NCI-H748 (cell line): Measurements from ENCODE around the gene PRKCQ.
"Not testable (repeated sequence)": the region's sequence is repeated elsewhere in the genome, so short reads cannot be mapped to it uniquely, and the experiment has no call there.

Experiments
- DNase-seq: peaks from one replicate; lab custom pipeline; 2025; ENCODE audit not compliant: unreplicated experiment; lab: John Stamatoyannopoulos, UW

Gene PRKCQ

DNA sequence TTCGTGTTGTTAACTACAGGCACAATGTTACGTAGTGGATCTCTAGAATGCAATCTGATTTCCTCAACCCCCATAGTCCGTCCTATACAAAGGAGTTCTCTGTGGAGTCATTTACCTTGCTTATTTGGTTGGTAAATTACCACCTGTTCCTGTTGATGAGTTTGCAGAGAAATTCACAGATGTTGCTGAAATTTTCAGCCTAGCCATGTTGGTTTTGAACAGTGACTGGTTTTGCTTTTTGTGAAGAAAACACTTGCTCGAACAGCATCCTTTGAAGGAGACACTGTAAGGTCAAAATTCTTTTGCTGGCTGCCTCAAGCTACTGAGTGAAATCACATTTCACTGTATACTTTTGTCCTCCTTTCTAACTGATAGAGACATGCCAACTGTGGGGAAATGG is 15.4 kb upstream of the PRKCQ start:
- no peak for DNase-seq

DNA sequence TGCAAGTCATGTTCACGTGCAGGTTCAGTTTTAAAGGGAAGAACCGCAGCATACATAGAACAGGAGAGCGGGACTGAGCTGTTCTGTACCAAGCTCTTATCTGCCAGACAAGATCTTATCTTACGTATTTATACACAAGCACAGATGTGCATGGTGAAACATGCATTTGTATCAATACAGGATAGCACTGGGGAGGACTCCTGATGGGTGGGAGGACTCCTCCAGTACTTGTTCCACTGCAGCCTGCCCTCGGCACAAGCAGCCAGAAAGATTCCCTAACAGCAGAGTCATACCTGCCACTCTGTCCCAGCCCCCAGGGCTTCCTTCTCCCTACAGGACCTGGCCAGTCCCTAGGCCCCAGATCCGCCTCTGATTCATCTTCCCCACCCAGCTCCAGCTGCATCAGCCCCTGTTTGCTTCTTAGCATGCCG is 13.2 kb upstream of the PRKCQ start:
- no peak for DNase-seq

DNA sequence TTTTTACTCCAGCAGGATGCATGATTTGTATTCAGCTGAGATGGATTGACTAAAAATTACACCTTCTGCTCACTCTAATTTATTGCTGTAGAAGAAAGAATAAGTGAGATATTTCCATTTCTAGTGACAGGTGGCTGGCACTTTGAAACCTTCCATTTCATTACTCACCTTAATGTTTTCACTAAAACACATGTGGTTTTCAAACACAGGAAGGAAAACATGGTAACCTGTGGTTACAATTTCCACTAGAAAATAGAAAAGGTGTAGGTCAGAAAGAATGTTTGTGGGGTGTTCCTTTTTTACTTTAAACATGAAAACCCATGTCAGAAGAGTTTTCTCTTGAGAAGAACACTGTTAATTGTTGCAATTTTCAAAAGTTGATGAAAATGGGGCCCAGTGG is 12.0 kb upstream of the PRKCQ start:
- DNase-seq: no peak

DNA sequence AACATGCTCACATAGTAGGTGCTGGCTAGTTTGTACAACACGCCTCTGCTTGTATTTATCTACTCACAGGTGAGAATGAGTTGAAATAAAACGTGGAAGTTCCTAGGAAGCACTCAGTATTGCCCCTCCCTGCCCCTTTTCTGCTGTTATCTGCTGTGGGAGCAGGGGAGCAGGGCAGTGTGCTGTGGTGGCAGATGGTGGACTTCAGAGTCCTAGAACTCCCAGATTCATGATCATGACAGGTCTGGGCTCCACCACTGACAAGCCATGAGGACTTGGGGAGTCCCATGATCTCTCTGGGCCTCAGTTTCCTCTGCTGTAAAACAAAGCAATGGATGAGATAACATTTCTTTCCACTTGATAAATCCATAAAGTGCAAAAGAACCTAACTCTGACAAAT is 11.6 kb upstream of the PRKCQ start:
- DNase-seq: no peak

- DNase-seq: no peak
Observed at GRCh38 chr10:6590100-6590499, 10.0 kb upstream of the PRKCQ start.

GRCh38 chr10:6589287-6590094 is 9.4 kb upstream of the PRKCQ start:
- DNase-seq: no peak

- DNase-seq: no peak
Observed at GRCh38 chr10:6588845-6589244, 8.8 kb upstream of the PRKCQ start.

DNA sequence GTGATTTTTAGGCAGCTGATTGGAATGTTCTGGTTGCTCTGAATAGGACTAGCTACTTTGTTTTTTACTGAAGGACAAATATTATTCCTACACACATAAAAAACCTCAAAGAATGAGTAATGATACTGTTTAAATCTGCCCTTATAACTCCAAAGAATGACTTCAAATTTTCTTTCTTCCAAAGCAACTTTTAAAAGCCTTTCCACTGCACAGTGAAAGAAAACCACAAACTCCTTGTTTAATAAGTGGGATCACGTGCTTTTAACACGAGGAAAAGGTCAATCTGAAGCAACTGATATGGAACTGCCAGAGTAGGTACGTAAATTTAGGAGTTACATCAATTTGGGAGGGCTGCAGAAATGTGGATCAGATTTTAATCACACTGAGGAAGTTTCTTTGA is 8.0 kb upstream of the PRKCQ start:
- DNase-seq: no peak

- DNase-seq: no peak
Observed at GRCh38 chr10:6586501-6586900, 6.4 kb upstream of the PRKCQ start.

DNA sequence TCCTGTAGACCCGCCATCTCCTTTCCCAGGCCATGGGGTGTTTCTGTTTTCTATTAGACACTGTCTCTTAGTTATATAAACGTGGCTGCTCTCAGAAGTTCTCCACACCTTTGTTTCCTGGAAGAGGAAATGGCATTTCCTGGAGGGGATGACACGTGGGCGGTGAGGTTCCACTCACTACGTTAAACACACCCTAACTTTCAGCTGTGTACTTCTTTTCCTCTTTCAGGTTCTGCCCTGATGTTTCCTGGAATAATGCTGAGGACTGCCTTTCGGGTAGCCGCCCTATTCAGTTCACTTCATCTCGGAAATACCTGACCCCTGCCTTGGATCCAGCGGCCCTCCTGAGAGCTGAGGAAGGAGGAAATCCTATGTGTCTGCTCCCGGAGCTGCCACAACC is 3.4 kb upstream of the PRKCQ start:
- DNase-seq: no peak

DNA sequence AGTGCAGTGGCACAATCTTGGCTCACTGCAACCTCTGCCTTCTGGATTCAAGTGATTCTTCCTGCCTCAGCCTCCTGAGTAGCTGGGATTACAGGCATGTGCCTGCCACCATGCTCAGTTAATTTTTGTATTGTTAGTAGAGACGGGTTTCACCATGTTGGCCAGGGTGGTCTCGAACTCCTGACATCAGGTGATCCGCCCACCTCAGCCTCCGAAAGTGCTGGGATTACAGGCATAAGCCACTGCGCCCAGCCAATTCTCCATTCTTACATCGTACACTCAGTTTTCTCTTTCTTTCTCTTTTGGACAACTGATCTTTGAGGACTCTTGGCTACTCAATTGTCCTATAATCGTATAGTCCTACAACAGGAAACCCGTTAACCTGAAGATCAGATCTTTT is 2.8 kb upstream of the PRKCQ start:
- DNase-seq: not testable (repeated sequence)

- DNase-seq: no peak
Observed at GRCh38 chr10:6582298-6582697, 2.2 kb upstream of the PRKCQ start.

- no peak for DNase-seq
Observed at GRCh38 chr10:6581778-6582228, 1.7 kb upstream of the PRKCQ start.

DNA sequence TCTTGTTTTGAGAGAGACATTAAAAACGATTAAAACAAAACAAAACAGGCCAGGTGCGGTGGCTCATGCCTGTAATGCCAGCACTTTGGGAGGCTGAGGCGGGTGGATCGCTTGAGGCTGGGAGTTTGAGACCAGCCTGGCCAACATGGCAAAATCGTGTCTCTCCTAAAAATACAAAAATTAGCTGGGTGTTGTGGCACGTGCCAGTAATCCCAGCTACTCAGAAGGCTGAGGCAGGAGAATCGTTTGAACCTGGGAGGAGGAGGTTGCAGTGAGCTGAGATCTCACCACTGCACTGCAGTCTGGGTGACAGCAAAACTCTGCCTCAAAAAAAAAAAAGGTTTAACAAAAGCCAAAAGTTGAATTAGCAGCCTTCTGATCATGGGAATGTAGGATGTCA is 1.1 kb upstream of the PRKCQ start:
- DNase-seq: not testable (repeated sequence)

DNA sequence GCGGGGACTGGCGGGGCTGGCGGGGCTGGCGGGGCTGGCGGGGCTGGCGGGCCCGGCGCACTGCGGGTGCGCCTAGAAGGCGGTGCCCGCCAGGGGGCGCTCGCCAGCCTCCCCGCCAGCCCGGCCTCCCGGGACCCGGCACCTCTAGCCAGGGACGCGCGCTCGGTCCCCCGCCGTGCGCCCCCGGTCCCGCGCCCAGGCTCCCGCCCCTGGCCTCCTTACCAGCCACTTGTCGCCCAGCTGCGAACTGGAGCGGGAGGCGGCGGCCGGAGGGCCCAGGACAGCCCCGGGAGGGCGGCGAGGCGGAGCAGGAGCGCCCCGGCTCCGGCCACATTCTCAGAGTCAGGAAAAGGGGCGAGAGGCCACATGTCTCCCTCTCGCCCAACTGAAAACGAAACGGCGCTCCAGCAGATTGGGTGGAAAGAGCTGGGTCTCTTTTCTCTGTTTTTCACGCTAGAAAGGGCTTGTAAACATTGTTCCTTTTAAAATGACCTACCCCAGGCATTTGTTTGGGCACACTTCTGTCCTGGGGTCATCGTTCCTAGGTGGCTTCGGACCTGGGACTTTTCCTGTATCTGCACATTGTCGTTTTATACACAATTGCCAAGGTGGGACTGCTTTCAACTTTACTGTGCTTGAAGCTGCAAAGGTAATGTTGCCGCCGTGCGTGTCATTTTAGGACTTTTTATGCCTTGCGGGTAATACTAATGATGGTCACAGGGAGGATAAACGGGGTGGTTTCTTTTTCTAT is 378 bp upstream of the PRKCQ start:
- peak; percentile 22 for DNase-seq

DNA sequence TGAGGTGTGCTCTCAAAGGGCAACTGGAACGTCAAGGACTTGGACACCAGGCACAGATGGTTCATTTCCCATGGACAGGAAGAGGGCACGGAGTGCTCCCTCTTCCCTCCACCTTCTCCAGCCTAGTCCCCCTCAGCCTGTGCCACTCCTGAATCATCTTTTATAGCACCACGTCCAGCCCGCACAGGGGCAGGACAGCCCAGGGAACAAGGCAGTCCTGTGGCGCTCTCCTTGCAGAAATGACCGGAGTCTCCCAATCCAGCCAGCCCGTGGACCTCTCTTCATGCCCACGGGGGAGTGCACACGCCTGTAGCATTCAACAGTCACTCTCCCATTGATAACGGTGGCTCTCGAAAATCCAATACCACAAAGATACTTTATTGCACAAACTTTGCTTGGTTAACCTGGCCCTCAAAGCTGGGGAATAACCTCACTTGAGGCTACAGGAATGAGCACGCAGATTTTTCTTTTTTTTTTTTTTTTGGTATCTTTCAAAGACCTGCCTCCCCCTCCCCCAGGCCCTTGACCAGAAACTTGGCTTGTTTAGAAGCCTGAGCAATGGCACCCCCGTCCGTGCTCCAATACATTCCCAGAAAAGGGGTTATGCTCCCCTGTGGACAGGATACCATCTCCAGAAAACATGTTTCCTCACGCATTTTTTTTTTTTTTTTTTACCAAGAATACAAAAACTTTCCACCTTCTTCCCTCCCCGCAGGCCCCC is 733 bp downstream of the PRKCQ start:
- no peak for DNase-seq

DNA sequence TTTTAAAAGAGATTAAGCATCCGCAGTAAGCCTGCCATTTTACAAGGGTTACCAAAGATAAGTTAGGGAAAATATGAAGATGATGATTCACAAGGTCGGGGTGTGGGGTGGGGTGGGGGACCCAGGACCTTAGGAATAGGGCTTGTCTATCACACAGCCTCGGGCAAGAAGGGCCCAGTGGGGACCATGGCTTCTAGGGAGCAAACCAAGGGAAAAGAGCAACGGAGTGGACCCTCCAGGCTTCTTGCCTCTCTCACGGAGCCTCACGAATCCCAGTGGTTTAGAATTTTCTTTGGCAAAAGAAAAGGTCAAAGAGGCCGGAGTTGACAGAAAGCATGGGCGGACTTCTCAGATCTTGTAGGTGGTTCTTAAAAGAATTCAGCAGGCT is 1.3 kb downstream of the PRKCQ start:
- DNase-seq: no peak

DNA sequence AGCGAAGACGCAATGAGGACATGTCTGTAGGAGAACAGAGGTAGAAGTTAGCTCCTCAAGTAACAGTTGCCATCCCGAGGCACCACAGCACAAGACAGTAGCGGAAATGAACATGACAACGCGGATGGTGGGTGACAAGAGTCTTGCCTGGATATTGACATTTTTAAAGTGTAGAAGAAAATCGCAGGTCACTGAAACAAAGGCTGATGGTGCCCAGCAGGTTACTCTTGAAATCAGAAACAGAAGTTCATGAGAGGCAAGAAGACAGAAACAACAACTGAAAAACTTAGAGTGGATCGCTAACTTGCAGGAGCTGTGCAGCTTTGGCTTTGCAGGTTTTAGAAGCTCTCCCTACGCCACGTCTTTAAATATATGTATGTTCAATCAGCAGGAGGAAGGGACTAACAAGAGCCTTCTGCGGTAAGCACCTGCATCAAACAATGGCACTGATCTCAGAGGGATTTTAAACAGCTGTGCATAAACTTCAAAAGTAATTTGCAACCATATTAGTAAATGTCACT is 1.8 kb downstream of the PRKCQ start:
- DNase-seq: no peak

GRCh38 chr10:6576326-6576725 is 3.8 kb downstream of the PRKCQ start:
- DNase-seq: no peak

DNA sequence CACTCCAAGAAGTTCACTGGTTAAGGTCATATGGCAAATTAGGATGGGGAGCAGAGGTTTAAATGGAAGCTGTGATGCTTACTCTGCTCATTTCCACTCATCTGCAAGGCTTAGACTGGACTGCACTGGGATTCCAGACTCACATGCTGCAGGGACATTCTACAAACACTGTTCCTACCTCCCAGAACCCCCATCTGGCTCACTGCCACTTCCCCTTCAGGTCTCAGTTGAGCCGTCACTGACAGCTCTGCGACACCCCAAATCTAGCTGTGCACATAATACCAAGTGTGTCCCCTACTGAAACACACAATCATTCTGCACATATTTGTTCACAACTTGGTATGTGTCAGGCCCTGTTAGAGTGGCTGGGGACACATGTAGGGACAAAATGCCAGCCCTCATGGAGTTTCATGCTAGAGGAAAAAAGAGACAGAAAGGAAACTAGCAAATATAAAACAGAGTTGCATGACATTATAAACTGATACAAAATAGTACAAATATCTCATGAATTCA is 5.4 kb downstream of the PRKCQ start:
- no peak for DNase-seq

- no peak for DNase-seq
Observed at GRCh38 chr10:6570893-6571292, 9.2 kb downstream of the PRKCQ start.
